Astrocyte of the hippocampus (primary cell): ENCODE data around the gene CLIP1.
"Not testable (repeated sequence)": the region's sequence is repeated elsewhere in the genome, so short reads cannot be mapped to it uniquely, and the experiment has no call there.

Experiments used
- DNase-seq: peaks from one replicate; pipeline ENCODE4 v3.0.0; 2011; ENCODE audit warnings: low read depth, low spot score

Gene CLIP1

GRCh38 chr12:122258462-122258861 is 164.0 kb downstream of the CLIP1 start:
- DNase-seq = not testable (repeated sequence)

GRCh38 chr12:122250536-122250935 is 171.9 kb downstream of the CLIP1 start:
- DNase-seq = no peak

- no peak for DNase-seq
Observed at GRCh38 chr12:122250047-122250446, 172.4 kb downstream of the CLIP1 start.

- no peak for DNase-seq
Observed at GRCh38 chr12:122245553-122245952, 176.9 kb downstream of the CLIP1 start.

- no peak for DNase-seq
Observed at GRCh38 chr12:122244565-122245371, 177.7 kb downstream of the CLIP1 start.

- no peak for DNase-seq
Observed at GRCh38 chr12:122243965-122244364, 178.5 kb downstream of the CLIP1 start.

GRCh38 chr12:122238861-122239260 is 183.6 kb downstream of the CLIP1 start:
- no peak for DNase-seq

- DNase-seq = no peak
Observed at GRCh38 chr12:122235741-122236140, 186.7 kb downstream of the CLIP1 start.

GRCh38 chr12:122232691-122233090 is 189.8 kb downstream of the CLIP1 start:
- DNase-seq = no peak

- DNase-seq = no peak
Observed at GRCh38 chr12:122230798-122231197, 191.7 kb downstream of the CLIP1 start.

- no peak for DNase-seq
Observed at GRCh38 chr12:122228092-122228491, 194.4 kb downstream of the CLIP1 start.

GRCh38 chr12:122227341-122227740 is 195.1 kb downstream of the CLIP1 start:
- DNase-seq = no peak

- DNase-seq = no peak
Observed at GRCh38 chr12:122226366-122227125, 195.9 kb downstream of the CLIP1 start.

- DNase-seq = peak; percentile 100
Observed at GRCh38 chr12:122225683-122226365, 196.6 kb downstream of the CLIP1 start, which contains the start of gene DIABLO. Gene DIABLO (minus strand): TSS chr12:122226052. CDS start chr12:122226014, 38 bp downstream.
